AG09319 (cell line): ENCODE data around the gene FUOM.

Experiments used
- DNase-seq: peaks from one replicate; pipeline ENCODE4 v3.0.0-alpha.2; 2010; ENCODE audit warnings: low read depth; ENCODE audit errors: extremely low read depth
- CTCF ChIP-seq: IDR thresholded peaks from 2 replicates; pipeline ENCODE4 v1.5.1; 2011; ENCODE audit warnings: low read depth, mild to moderate bottlenecking, inconsistent platforms, low read length, moderate library complexity

The FUOM gene

GRCh38 chr10:133309720-133310398 is 48.0 kb downstream of the FUOM start:
- no peak for TF ChIP-seq CTCF
- no peak for DNase-seq

- TF ChIP-seq CTCF, result no peak
- peak; percentile 74 for DNase-seq
Measured at GRCh38 chr10:133309100-133309719, 48.6 kb downstream of the FUOM start.

DNA sequence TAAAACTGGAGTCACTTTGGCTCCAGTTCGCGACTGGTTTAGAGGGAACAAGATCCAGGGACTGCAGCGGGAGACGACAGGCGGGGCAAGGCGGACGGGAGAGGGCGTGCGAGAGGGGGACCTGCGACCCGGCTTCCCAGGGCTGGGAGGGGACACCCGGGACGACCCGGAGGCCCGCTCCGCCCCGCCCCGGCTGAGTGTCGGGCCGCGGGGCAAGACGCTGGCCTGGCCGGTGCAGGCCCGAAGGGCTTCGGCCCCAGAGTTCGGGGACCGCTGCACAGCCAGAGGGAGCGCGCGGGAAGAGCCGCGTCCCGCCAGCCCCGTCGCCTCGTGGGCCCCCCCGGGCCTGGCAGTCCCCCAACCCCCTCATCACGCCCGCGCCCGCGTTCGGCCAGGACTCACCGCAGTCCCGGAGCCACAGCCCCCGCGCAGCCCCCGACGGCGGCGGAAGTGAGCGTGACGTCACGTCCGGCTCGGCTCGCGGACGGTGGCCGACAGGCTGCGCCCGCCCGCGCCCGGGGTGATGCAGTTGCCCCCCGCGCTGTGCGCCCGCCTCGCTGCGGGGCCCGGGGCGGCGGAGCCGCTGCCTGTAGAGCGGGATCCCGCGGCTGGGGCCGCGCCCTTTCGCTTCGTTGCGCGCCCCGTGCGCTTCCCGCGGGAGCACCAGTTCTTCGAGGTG is 49.3 kb downstream of the FUOM start, which contains the start of the genes TUBGCP2 and ZNF511:
TUBGCP2 (minus strand) TSS at position 452 of the 679 bp plus-strand sequence. CDS start 5,931 bp downstream, outside the sequence.
ZNF511 (plus strand) TSS at position 494 of the 679 bp plus-strand sequence; CDS start at position 524, 30 bp downstream.
- DNase-seq, result peak; percentile 57
- TF ChIP-seq CTCF, result peak; percentile 17

- DNase-seq, result no peak
Measured at GRCh38 chr10:133307776-133308420, 49.9 kb downstream of the FUOM start.

DNA sequence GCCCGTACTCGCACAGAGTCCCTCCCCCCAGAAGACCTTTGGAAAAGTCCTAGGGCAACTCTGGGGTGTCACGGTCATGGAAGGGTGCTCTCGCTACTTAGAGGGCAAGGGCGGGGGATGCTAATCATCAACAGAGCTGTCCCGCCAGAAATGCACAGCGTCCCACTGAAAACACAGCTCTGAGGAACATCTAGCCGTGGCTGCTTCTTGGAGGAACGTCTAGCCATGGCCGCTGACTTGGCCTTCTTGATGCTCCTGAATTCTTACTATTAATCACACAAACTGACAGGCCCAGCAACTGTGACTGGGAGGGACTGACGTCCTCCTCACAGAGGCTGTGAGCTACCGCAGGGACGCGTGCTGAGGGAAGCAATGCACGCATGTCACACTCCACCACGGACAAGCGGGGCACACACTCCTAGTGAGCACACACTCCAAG is 50.9 kb downstream of the FUOM start:
- DNase-seq, result no peak
- no peak for TF ChIP-seq CTCF

More at GRCh38 chr10:133307776-133308420, 49.9 kb downstream of the FUOM start:
- peak; percentile 66 for TF ChIP-seq CTCF

DNA sequence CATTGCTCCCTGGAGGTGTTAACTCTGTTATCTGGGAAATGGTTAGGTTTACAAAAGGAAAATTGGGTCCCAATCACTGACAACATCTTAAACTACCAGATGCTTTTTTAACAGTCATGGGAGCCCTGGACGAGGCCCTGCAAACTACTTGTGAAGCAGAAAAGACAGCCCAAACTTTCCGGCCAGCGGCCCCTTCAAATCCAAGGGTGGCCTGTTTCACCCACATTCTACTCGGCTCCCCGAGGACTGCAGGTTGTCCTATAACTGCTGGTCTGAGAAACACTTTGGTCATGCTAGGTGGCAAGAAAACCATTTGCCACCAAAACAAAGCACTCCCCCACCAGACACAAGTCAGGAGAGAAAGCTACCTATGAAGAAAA is 51.7 kb downstream of the FUOM start:
- no peak for DNase-seq
- TF ChIP-seq CTCF, result no peak
